GM19438 (cell line): Measurements from ENCODE around the gene SNX27.
"Not testable (repeated sequence)": the region's sequence is repeated elsewhere in the genome, so short reads cannot be mapped to it uniquely, and the experiment has no call there.

Experiments
- ATAC-seq: cut with Tn5 transposase; IDR thresholded peaks from one replicate; pipeline ENCODE4 v1.9.1; 2021; ENCODE audit warnings: low read depth; ENCODE audit not compliant: unreplicated experiment

Gene SNX27

GRCh38 chr1:151596166-151596953 lies 15.5 kb upstream of the SNX27 start:
- no peak for ATAC-seq

- ATAC-seq, result not testable (repeated sequence)
These were observed 9.3 kb upstream of the SNX27 start for GRCh38 chr1:151602550-151602949.

GRCh38 chr1:151604291-151604690 lies 7.6 kb upstream of the SNX27 start:
- ATAC-seq, result no peak

GRCh38 chr1:151606384-151606783 lies 5.5 kb upstream of the SNX27 start:
- no peak for ATAC-seq

- no peak for ATAC-seq
These were observed 5.0 kb upstream of the SNX27 start for GRCh38 chr1:151606857-151607256.

GRCh38 chr1:151610142-151610541 lies 1.7 kb upstream of the SNX27 start:
- no peak for ATAC-seq

GRCh38 chr1:151611288-151611790 lies 511 bp upstream of the SNX27 start:
- ATAC-seq, result no peak

- peak; percentile 15 for ATAC-seq
These were observed 841 bp downstream of the SNX27 start for GRCh38 chr1:151612501-151613281.

GRCh38 chr1:151613282-151613780 lies 1.5 kb downstream of the SNX27 start:
- no peak for ATAC-seq

GRCh38 chr1:151615711-151616504 lies 4.1 kb downstream of the SNX27 start:
- ATAC-seq, result no peak

GRCh38 chr1:151616505-151616849 lies 4.6 kb downstream of the SNX27 start:
- ATAC-seq, result no peak

- ATAC-seq, result no peak
These were observed 6.2 kb downstream of the SNX27 start for GRCh38 chr1:151618003-151618402.

- ATAC-seq, result no peak
These were observed 6.6 kb downstream of the SNX27 start for GRCh38 chr1:151618470-151618869.

- not testable (repeated sequence) for ATAC-seq
These were observed 7.1 kb downstream of the SNX27 start for GRCh38 chr1:151618996-151619395.

- ATAC-seq, result no peak
These were observed 7.7 kb downstream of the SNX27 start for GRCh38 chr1:151619489-151620093.

- no peak for ATAC-seq
These were observed 8.4 kb downstream of the SNX27 start for GRCh38 chr1:151620286-151620685.

- no peak for ATAC-seq
These were observed 9.5 kb downstream of the SNX27 start for GRCh38 chr1:151621351-151621750.

- ATAC-seq, result no peak
These were observed 12.9 kb downstream of the SNX27 start for GRCh38 chr1:151624783-151625182.

- ATAC-seq, result no peak
These were observed 15.0 kb downstream of the SNX27 start for GRCh38 chr1:151626740-151627334.

- no peak for ATAC-seq
These were observed 17.4 kb downstream of the SNX27 start for GRCh38 chr1:151629278-151629677.
